ENCODE data around the gene MALRD1. TPM values are rescaled to one million over a fixed set of nuclear protein-coding genes. Genes with fewer than 3 reads are reported as not detected.

Gene MALRD1
- total RNA-seq, 1 donor from 2014 or later: 0.28 TPM

GRCh38 chr10:19701427-19702052, 652.9 kb downstream of the MALRD1 start:
- no peaks in the 10 kb centered on the region for H3K4me1 Mint-ChIP-seq (ENCODE audit: unreplicated experiment)
- no peaks in the 10 kb centered on the region for H3K9me3 Mint-ChIP-seq (ENCODE audit: unreplicated experiment)
- no peak for DNase-seq (ENCODE audit: low spot score)
- no peak overlapping the region for H3K27ac Mint-ChIP-seq (ENCODE audit: unreplicated experiment)
- peaks cover 3% of the 10 kb centered on the region for H3K27me3 Mint-ChIP-seq (ENCODE audit: unreplicated experiment)
- H3K4me3 Mint-ChIP-seq (ENCODE audit: unreplicated experiment): no peak overlapping the region
- TF ChIP-seq CTCF (IDR thresholded peaks at IDR 0.05; ENCODE audit: unreplicated experiment): no peak
- no peaks in the 10 kb centered on the region for H3K36me3 Mint-ChIP-seq (ENCODE audit: low read depth, unreplicated experiment)

GRCh38 chr10:19702215-19702614, 653.6 kb downstream of the MALRD1 start:
- H3K27me3 Mint-ChIP-seq (ENCODE audit: unreplicated experiment): peaks cover 3% of the 10 kb centered on the region
- no peaks in the 10 kb centered on the region for H3K9me3 Mint-ChIP-seq (ENCODE audit: unreplicated experiment)
- H3K4me1 Mint-ChIP-seq (ENCODE audit: unreplicated experiment): no peaks in the 10 kb centered on the region
- no peak for DNase-seq (ENCODE audit: low spot score)
- H3K27ac Mint-ChIP-seq (ENCODE audit: unreplicated experiment): no peak overlapping the region
- no peak overlapping the region for H3K4me3 Mint-ChIP-seq (ENCODE audit: unreplicated experiment)
- TF ChIP-seq CTCF (IDR thresholded peaks at IDR 0.05; ENCODE audit: unreplicated experiment): no peak
- H3K36me3 Mint-ChIP-seq (ENCODE audit: low read depth, unreplicated experiment): no peaks in the 10 kb centered on the region

- no peak for TF ChIP-seq CTCF (IDR thresholded peaks at IDR 0.05; ENCODE audit: unreplicated experiment)
- no peak for DNase-seq (ENCODE audit: low spot score)
- H3K27ac Mint-ChIP-seq (ENCODE audit: unreplicated experiment): no peak overlapping the region
- no peaks in the 10 kb centered on the region for H3K36me3 Mint-ChIP-seq (ENCODE audit: low read depth, unreplicated experiment)
- no peaks in the 10 kb centered on the region for H3K4me1 Mint-ChIP-seq (ENCODE audit: unreplicated experiment)
- no peaks in the 10 kb centered on the region for H3K9me3 Mint-ChIP-seq (ENCODE audit: unreplicated experiment)
- no peak overlapping the region for H3K4me3 Mint-ChIP-seq (ENCODE audit: unreplicated experiment)
- no peaks in the 10 kb centered on the region for H3K27me3 Mint-ChIP-seq (ENCODE audit: unreplicated experiment)
Observed at GRCh38 chr10:19704544-19704943, 655.9 kb downstream of the MALRD1 start.

- Mint-ChIP-seq H3K27me3 (ENCODE audit: unreplicated experiment) (no peaks in the 10 kb centered on the region), H3K4me1 (ENCODE audit: unreplicated experiment) (no peaks in the 10 kb centered on the region), H3K9me3 (ENCODE audit: unreplicated experiment) (no peaks in the 10 kb centered on the region)
Observed at GRCh38 chr10:19705250-19705649, 656.6 kb downstream of the MALRD1 start.

More at GRCh38 chr10:19705250-19705649, 656.6 kb downstream of the MALRD1 start:
- no peaks in the 10 kb centered on the region for H3K36me3 Mint-ChIP-seq (ENCODE audit: low read depth, unreplicated experiment)
- DNase-seq (ENCODE audit: low spot score): no peak
- TF ChIP-seq CTCF (IDR thresholded peaks at IDR 0.05; ENCODE audit: unreplicated experiment): no peak
- H3K4me3 Mint-ChIP-seq (ENCODE audit: unreplicated experiment): no peak overlapping the region
- H3K27ac Mint-ChIP-seq (ENCODE audit: unreplicated experiment): no peak overlapping the region
